Ovary (tissue), 9 donors: ENCODE data around the gene UPK1B. TPM values are rescaled to one million over a fixed set of nuclear protein-coding genes. Genes with fewer than 3 reads are reported as not detected.

Experiments used
- DNase-seq, 5 donors: peaks; one replicate each; pipeline ENCODE4 v3.0.0-alpha.2; 2019 to 2020
- H3K27ac ChIP-seq, 2 donors: fragments of 200-600 bp; one replicate each; pipeline versions ENCODE4 v1.5.1 to v1.8.0; 2019 to 2022
- H3K27me3 ChIP-seq: fragments of 200-600 bp; one replicate; pipeline ENCODE4 v1.8.0; 2022
- H3K36me3 ChIP-seq: fragments of 200-600 bp; sonication (generic); one replicate; pipeline ENCODE4 v1.5.1; 2019
- H3K4me1 ChIP-seq: one replicate; pipeline ENCODE4 v1.8.1; 2013; ENCODE audit warnings: mild to moderate bottlenecking, moderate library complexity; ENCODE audit not compliant: insufficient read depth
- H3K4me3 ChIP-seq: fragments of 200-600 bp; sonication (generic); one replicate; pipeline ENCODE4 v1.5.1; 2017
- H3K9me3 ChIP-seq, 2 donors: fragments of 200-600 bp in 1 of 2; sonication (generic) in 1 of 2; one replicate each; pipeline versions ENCODE4 v1.5.1 to v1.8.1; 2013 to 2019; ENCODE audit warnings: mild to moderate bottlenecking in 1 of 2, moderate library complexity in 1 of 2
- EP300 ChIP-seq: sonication (generic); formaldehyde crosslinking; IDR thresholded peaks from one replicate; pipeline ENCODE4 v1.6.1; 2017; ENCODE audit warnings: antibody characterized with exemption
- POLR2A ChIP-seq: fragments of 450-650 bp; IDR thresholded peaks from one replicate; pipeline ENCODE4 v1.6.1; 2017; ENCODE audit warnings: antibody characterized with exemption, mild to moderate bottlenecking, moderate library complexity
- WGBS, 3 donors: extraction: QIAGEN DNeasy Blood & Tissue Kit in 1 of 3; methylation state at CpG; one replicate each; pipeline versions ENCODE4 v1.1.5 to v1.1.7; 2013 to 2017; 5-methylcytosine and 5-hydroxymethylcytosine counted together
- intact Hi-C, 4 donors: fragments of 100-400 bp; cut with DNase I; formaldehyde crosslinking; loops; one replicate each; pipeline versions ENCODE4 v1.11.0 to v1.15.1; 2022 to 2023
- polyA plus RNA-seq, 2 donors: library from polyadenylated mRNA; stranded (reverse); fragments of 200-250 nt in 1 of 2; fragments of 350-450 nt in 1 of 2; fragmentation: Illumina TruSeq in 1 of 2; extraction: RNeasy Lipid Tissue Mini Kit (QIAGEN cat#74804) in 1 of 2; gene quantifications; one replicate each; pipeline ENCODE4 v1.2.3, GENCODE V29; 2013 to 2014
- total RNA-seq, 7 donors: library from RNA; depleted of rRNA in 2 of 7; stranded (reverse); fragments of >200 nt in 2 of 7; fragmentation: NEBNext Ultra II Directional in 3 of 7; extraction: Animal tissue kit (Norgen Biotek cat#: 25700) in 3 of 7; gene quantifications; one replicate each; pipeline versions ENCODE4 v1.1.0 to v1.2.4, GENCODE V29; 2016 to 2023
- TF ChIP-seq, protein P1 (sequence below), 3 donors: fragments of 450-650 bp in 2 of 3; fragments of 200-600 bp in 1 of 3; IDR thresholded peaks; one replicate each; pipeline versions ENCODE4 v1.5.1 to v1.8.0; 2016 to 2022; ENCODE audit warnings: antibody characterized with exemption in 3 of 3, mild to moderate bottlenecking in 1 of 3
- donor health status: DM: no; HTN: no; CAD: no; lungs with moderate emphysema.
- donor health status: DM: no; HTN: no; CAD: no.
- donor health status: Bipolar disorder and iron deficiency.
- donor health status: DM: yes; HTN: yes; CAD: no.
- donor health status: DM: no; HTN: no; CAD: no.
- donor health status: DM: yes; HTN: yes; CAD: no.

UPK1B gene
- total and polyA plus RNA-seq, 9 donors, result 0.05 to 1.4 (median 0.69) TPM; not detected in 4

DNA sequence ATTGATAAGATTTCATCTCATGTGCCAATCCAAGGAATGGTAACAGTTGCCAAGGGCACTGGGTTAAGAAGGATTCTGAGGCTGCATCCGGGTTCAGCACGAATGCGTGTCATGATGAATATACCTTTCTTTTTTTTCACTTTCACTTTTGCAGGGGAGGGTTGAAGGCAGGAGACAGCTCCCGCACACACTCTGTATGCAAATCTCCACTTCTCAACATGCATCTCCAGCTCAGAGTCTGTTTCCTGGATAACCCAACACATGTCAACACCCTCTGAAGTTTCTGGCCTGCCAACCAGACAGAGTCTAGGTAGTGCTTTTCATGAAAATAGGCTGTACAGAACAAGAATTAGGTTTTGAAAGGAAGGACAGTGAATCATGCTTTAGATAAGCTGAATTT, 45.7 kb downstream of the UPK1B start:
- intact Hi-C loops, result no loop called here
- Histone ChIP-seq H3K4me3 (no peak overlapping the region), H3K4me1 (no peaks in the 10 kb centered on the region), H3K27me3 (no peaks in the 10 kb centered on the region), H3K9me3 (no peaks in the 10 kb centered on the region), H3K36me3 (no peaks in the 10 kb centered on the region), H3K27ac (no peak overlapping the region)
- no peak for DNase-seq
- WGBS, 3 donors, result 86 to 94% (median 87%) methylated on average over 4 of the region's 4 CpGs
- TF ChIP-seq POLR2A (no peak), EP300 (no peak)
- TF ChIP-seq, protein P1, sequence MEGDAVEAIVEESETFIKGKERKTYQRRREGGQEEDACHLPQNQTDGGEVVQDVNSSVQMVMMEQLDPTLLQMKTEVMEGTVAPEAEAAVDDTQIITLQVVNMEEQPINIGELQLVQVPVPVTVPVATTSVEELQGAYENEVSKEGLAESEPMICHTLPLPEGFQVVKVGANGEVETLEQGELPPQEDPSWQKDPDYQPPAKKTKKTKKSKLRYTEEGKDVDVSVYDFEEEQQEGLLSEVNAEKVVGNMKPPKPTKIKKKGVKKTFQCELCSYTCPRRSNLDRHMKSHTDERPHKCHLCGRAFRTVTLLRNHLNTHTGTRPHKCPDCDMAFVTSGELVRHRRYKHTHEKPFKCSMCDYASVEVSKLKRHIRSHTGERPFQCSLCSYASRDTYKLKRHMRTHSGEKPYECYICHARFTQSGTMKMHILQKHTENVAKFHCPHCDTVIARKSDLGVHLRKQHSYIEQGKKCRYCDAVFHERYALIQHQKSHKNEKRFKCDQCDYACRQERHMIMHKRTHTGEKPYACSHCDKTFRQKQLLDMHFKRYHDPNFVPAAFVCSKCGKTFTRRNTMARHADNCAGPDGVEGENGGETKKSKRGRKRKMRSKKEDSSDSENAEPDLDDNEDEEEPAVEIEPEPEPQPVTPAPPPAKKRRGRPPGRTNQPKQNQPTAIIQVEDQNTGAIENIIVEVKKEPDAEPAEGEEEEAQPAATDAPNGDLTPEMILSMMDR (IDR thresholded peaks at IDR 0.05), result no peak

DNA sequence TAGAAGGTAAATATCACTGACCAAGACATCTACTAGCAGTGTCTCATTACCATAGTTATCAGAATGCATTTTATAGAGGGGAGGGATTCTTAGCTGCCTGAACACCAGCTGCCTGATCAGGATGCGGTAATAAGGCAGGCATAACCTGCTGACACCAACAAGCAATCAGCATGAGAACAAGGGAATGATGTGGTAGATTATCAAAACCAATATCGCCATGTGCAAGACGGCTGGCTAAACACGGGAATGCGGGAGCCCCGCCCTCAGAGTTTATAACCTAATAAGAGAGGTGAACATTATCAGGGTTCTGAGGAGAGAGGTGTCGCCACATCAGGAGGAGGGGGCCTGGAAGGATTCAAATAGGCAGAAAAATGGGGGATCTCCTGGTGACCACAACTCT, 46.8 kb downstream of the UPK1B start:
- 86 to 90% (median 88%) methylated on average over 7 of the region's 7 CpGs for WGBS, 3 donors
- no peaks in the 10 kb centered on the region for H3K36me3 ChIP-seq

DNA sequence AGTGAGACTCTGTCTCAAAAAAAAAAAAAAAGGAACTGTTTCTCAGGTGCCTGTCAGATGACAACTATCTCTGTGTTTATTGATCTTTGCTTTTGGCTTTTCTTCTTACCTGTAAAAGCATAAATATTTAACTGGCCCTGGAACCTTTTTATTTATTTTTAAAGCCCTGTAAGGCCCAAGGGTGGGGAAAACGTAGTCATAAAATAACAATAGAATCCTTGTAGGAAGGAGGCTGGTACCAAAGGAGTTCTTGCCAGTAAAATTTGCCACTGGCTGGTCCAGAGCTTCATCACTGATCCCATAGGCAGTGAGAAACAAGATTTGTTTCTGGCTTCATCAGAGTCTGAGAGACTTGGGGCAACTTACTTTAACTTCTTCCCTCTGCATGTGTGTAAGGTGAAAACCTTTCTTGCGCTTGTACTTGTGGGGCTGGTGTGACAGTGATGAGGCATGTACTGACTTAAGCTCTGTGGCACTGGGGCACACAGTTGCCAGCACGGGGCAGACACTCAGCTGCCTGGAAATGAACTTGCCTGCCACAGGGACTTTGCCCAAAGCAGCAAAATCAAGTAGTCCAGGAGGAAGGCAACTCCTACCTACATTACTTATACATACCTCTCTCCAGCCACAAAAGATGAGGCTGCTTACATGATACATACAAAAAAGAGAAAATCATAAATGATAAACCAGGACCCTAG, 47.7 kb downstream of the UPK1B start:
- no peaks in the 10 kb centered on the region for H3K36me3 ChIP-seq
- no peak overlapping the region for H3K27ac ChIP-seq
- no peaks in the 10 kb centered on the region for H3K4me1 ChIP-seq
- H3K27me3 ChIP-seq, result peaks cover 3% of the 10 kb centered on the region
- no peak for DNase-seq
- intact Hi-C loops, result no loop called here
- no peak overlapping the region for H3K4me3 ChIP-seq
- 64 to 94% (median 89%) methylated on average over 3 of the region's 3 CpGs for WGBS, 3 donors
- no peaks in the 10 kb centered on the region for H3K9me3 ChIP-seq
- TF ChIP-seq, protein P1 (IDR thresholded peaks at IDR 0.05), result no peak
- no peak for TF ChIP-seq POLR2A
- no peak for TF ChIP-seq EP300

More for the DNA sequence above, 46.8 kb downstream of the UPK1B start:
- H3K27ac ChIP-seq, result no peak overlapping the region
- no peaks in the 10 kb centered on the region for H3K9me3 ChIP-seq
- no peak for DNase-seq
- H3K4me3 ChIP-seq, result no peak overlapping the region
- peaks cover 3% of the 10 kb centered on the region for H3K27me3 ChIP-seq
- no peak for TF ChIP-seq EP300
- H3K4me1 ChIP-seq, result no peaks in the 10 kb centered on the region
- intact Hi-C loops, result no loop called here

DNA sequence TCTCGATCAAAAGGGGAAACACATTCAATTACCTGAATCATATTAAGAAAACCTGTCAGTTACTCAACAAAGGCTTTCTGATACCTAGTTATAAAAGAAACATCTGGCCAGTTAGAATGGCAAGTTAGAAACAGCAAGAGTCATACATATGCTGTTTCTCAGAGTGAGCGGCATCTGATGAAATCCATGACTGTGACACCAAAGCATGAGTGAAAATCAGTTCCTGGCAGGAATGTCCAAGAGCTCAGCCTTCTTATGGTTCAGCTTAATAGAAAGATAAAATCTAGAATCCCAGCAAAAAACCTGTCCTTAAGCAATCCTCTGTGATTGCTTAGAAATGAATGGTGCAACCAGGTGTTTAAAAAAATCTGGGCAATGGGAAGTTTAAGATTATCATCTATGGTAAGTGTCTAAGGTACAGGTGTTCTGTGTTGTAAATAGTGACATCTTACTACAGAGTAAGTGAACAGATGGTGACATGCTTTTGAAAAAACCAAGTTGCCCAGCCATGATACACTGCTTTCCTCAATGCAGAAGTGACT, 48.5 kb downstream of the UPK1B start:
- intact Hi-C loops, result no loop called here
- TF ChIP-seq, protein P1 (IDR thresholded peaks at IDR 0.05), result no peak
- TF ChIP-seq EP300 (no peak), POLR2A (no peak)
- H3K4me1 ChIP-seq, result no peaks in the 10 kb centered on the region
- no peak overlapping the region for H3K4me3 ChIP-seq
- DNase-seq, result no peak
- H3K27ac ChIP-seq, result no peak overlapping the region
- H3K27me3 ChIP-seq, result peaks cover 3% of the 10 kb centered on the region
- WGBS, 3 donors, result 97 to 100% (median 99%) methylated on average over 2 of the region's 2 CpGs
- no peaks in the 10 kb centered on the region for H3K36me3 ChIP-seq
- H3K9me3 ChIP-seq, result no peaks in the 10 kb centered on the region

DNA sequence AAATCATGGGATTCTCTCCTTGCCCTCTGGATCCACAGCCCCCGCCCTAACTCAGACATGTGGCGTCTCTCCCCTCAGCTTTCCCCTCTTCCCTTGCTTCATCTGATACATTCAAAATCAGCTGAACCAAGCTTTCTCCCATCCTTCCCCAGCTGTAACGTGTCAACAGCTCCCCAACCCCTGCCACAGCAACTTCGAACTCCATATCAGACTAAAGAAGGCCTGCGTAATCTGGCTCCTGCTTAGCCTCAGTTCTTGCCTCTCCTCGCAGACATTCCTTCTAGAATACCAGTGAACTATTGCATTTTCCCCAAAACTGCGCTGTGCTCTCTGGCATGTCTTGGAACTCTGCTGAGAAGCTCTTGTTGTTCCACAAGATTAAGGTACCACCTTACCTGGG, 49.0 kb downstream of the UPK1B start:
- TF ChIP-seq EP300, result no peak
- no peak for TF ChIP-seq POLR2A
- TF ChIP-seq, protein P1 (IDR thresholded peaks at IDR 0.05), result no peak
- 82 to 89% (median 88%) methylated on average over 7 of the region's 7 CpGs for WGBS, 3 donors
- Histone ChIP-seq H3K4me1 (no peaks in the 10 kb centered on the region), H3K27me3 (peaks cover 3% of the 10 kb centered on the region), H3K9me3 (no peaks in the 10 kb centered on the region), H3K4me3 (no peak overlapping the region), H3K27ac (no peak overlapping the region), H3K36me3 (no peaks in the 10 kb centered on the region)
- intact Hi-C loops, result no loop called here
- no peak for DNase-seq
